Right ventricle myocardium superior (tissue), 1 donor: ENCODE results near the gene MOGAT3. TPM values are rescaled to one million over a fixed set of nuclear protein-coding genes. Genes with fewer than 3 reads are reported as not detected.

Source experiments
- ATAC-seq: fragments of 200-7000 bp; cut with Tn5 transposase; one replicate; pipeline ENCODE4 v1.9.1; 2020; ENCODE audit warnings: mild to moderate bottlenecking; ENCODE audit not compliant: poor library complexity
- DNase-seq: peaks from one replicate; pipeline ENCODE4 v3.0.0-alpha.2; 2020
- intact Hi-C: fragments of 100-400 bp; cut with DNase I; formaldehyde crosslinking; loops from one replicate; pipeline ENCODE4 v1.11.2; 2022
- total RNA-seq: library from RNA; stranded (reverse); fragmentation: NEBNext Ultra II Directional; extraction: Animal tissue kit (Norgen Biotek cat#: 25700); gene quantifications from one replicate; pipeline ENCODE4 v1.2.1, GENCODE V29; 2021
- donor health status: DM: no; HTN: yes; CAD: no; lungs with severe emphysema.

Gene MOGAT3
- total RNA-seq, 1 donor from 2014 or later = not detected

DNA sequence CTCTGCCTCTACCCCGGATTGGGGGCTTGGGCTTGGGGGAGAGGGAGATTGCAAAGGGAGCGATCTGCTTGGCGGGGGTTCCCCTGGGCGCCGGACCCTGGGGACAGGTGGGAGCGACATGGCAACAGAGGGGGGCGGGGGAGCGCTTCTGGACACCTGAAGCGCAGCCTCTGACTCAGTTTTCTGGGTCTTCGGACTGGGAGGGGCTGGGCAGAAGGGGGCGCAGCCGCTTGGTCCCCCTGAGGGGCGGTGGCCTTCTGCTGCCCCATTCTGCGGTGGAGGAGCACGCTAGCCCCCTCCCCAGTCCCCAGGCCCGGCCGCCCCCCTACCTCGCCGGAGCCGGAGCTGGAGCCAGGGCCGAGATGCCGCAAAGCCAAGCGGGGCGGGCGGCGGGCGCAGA is 21.1 kb downstream of the MOGAT3 start:
- intact Hi-C loops = no loop called here
- ATAC-seq = no peak
- no peak for DNase-seq

DNA sequence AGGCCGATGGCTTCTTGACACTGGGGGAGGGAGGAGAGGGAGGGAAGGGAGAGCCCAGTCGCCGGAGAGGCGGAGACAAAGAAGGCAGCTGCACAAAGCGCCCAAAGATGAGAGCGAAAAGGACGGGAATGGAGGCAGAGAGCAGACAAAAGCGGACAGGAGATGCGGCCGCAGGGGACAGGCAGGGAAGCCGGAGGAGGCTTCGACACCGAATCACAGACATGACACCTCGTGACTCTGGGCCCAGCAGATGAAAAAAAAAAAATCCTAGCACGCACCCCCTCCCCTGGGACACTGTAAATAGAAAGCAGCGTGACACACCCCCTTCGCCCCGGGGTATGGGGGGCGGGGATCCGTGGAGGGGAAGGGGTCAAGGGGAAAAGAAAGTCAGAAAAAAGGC is 21.7 kb downstream of the MOGAT3 start:
- no peak for DNase-seq
- ATAC-seq = no peak
- intact Hi-C loops = no loop called here

DNA sequence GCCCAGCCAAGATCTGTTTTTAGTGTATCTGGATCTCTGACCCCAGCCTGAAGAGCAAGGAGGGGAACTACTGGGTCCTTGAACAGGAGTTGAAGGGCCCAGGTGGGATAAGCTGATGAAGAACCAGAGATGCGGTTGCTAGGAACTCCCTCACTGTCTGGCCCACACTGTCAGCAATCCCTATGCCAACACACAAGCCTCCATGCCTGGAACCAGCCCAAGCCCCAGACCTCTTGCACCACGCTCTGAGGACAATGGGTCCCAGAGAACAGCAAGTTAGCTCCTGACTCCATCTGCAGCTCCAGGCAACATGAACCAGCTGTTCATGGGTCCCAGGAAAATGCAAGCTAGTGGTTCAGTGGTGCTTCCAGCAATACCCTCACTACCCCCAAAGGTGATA is 23.2 kb downstream of the MOGAT3 start:
- DNase-seq (no peak), ATAC-seq (no peak)
- intact Hi-C loops = no loop called here

DNA sequence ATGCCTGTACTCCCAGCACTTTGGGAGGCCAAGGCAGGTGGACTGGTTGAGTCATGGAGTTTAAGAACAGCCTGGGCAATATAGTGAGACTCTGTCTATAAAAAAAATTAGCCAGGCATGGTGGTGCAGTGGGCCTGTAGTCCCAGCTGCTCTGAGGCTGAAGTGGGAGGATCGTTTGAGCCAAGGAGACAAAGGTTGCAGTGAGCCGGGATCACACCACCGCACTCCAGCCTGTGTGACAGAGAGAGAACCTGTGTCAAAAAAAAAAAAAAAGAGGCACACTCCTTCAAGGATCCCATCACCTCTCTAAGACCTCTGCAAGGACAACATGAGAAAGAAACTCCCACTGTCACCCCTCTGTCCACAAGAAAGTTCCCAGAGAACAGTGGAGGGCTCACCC is 25.2 kb downstream of the MOGAT3 start:
- no peak for DNase-seq
- intact Hi-C loops = no loop called here
- no peak for ATAC-seq

DNA sequence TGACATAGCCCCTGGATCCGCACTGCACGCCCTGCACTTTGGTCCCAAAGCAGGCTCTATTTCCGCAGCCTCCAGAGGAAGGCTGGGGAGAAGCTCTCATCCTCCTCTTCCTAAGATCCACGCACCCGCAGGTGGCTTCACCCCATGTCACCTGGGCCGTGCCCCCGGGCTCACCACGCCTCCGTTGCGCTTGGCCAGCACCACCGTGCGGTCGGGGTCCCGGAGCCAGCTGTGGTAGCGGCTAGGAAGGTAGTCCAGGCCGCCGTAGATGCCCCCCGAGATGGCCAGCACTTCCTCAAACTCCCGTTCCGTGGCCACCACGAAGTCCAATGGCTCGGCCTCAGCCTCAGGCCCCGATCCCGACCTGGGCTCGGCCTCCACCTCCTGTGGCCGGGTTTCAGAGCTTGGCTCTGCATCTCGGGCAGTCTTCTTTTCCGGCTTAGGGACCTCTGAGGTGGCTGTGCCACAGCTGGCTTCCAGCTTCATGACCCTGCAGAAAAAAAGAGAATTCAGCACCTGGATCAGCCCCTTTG is 26.4 kb downstream of the MOGAT3 start:
- no peak for ATAC-seq
- intact Hi-C loops = no loop called here
- DNase-seq = no peak

DNA sequence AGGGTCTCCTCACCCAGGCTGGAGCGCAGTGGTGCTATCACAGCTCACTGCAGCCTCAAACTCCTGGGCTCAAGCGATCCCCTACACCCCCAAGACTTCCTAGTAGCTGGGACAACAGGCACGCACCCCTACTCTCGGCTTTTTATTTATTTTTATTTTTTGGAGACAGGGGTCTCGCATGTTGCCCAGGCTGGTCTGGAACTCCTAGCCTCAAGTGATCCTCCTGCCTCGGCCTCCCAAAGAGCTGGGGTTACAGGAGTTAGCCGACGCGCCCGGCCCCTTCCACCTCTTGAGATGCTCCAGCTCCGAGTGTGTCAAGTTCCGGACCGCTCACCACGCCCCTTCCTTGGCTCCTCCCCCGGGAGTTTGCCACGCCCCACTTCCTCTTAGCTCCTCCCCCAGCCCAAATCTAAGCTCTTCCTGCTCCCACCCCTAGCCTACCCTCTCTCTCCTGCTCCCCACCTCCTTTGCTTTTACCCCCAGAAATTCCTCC is 27.0 kb downstream of the MOGAT3 start:
- intact Hi-C loops = no loop called here

DNA sequence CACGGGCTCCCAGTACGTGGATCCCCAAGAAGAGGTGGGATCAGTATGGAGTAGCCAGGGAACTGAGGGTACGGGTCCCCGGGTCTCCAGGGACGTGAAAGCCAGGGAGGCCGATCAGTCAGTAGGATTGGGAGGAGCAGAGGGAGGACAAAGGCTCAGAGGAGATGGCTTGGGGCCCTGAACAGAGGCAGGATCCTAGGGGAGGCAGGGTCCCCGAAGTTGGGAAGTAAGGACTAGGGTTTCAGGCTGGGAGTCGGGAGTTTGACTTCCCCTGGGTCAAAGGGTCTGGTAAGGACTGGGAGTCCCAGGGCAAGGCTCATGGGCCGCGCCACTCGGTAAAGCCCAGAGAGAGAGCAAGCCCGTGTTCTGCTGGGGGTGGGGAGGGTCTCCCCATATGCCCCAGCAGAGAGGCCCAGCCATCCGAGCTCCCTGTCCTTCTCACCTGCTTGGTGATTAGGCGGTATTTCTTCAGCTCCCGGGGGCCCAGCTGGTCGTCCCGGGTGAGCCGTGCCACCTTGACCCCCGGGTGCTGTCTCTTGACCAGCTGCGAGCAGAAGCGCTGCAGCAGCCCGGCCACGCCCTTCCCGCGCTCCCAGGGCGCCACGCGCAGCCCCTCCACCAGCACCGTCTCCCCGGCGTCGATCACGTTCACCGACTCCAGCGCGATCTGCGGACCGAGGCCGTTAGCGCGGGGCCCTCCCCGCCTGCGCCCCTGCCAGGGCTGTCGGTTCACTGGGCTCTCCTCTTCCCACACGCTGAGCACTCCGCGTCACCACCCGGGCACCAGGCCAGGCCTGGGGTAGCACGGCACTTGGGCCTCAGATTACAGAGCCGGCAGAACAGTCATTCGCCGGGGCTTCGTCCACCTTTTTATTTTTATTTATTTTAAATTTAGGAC is 27.7 kb downstream of the MOGAT3 start:
- DNase-seq (peak; percentile 82), ATAC-seq (peak; percentile 84)
- intact Hi-C loops = no loop called here

More for the DNA sequence above, 27.0 kb downstream of the MOGAT3 start:
- no peak for ATAC-seq
- no peak for DNase-seq

DNA sequence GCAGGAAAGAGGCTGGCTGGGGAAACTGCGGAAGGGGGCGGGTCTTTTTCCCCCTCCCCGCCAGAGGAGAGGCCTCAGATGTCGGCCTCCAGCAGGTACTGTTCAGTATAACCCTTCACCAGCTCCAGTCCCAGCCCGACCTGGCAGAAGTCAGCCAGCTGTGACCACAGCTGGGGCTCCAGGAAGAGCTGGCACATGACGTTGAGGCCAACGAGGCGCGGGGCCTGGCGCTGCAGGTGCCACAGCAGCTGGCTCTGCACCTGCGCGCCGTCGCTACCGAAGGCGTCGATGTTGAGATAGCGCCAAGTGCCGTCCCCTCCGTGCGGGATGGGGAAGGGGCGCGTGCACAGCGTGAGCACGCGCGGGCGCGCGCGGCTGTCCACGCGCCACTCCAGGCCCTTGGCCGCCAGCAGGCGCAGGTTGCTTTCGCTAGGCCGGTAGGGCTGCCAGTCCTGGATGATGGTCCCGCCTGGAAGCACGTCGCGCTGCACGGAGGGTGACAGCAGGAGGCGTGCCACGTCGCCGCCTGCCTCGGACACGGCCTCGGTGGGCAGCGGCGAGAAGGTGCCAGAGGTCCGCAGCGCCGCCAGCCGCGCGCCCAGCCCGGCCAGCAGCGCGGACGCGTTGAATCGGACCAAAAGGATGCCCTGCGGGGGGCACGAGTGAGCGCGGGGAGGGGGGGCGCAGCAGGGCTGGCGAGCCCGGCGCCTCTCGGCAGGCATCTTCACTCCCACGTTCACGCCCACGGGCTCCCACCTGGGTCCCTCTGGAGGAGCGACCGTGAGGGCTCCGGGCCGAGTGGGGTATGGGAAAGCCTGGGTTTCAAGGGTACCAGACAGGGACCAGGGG is 28.6 kb downstream of the MOGAT3 start:
- DNase-seq (no peak), ATAC-seq (no peak)
- intact Hi-C loops = no loop called here

DNA sequence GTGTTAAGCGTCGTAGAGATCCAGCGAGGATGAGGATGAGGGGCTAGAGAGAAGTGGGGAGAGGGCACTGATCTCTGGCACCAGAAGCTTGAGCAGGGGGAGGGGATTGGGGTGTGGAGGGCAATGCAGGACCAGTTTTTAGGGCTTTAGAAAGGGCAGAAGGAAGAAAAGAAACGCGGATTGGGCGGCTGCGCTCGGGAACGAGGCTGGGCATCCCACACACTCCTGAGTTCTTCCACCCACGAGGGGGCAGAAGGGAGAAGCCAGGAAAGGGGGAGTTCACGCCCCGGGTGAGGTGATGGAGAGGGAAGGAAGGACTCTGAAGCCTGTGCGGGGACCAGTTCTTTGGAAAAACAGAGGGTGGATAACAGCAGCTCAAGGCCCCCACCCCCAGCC is 29.4 kb downstream of the MOGAT3 start:
- no peak for DNase-seq
- intact Hi-C loops = no loop called here

DNA sequence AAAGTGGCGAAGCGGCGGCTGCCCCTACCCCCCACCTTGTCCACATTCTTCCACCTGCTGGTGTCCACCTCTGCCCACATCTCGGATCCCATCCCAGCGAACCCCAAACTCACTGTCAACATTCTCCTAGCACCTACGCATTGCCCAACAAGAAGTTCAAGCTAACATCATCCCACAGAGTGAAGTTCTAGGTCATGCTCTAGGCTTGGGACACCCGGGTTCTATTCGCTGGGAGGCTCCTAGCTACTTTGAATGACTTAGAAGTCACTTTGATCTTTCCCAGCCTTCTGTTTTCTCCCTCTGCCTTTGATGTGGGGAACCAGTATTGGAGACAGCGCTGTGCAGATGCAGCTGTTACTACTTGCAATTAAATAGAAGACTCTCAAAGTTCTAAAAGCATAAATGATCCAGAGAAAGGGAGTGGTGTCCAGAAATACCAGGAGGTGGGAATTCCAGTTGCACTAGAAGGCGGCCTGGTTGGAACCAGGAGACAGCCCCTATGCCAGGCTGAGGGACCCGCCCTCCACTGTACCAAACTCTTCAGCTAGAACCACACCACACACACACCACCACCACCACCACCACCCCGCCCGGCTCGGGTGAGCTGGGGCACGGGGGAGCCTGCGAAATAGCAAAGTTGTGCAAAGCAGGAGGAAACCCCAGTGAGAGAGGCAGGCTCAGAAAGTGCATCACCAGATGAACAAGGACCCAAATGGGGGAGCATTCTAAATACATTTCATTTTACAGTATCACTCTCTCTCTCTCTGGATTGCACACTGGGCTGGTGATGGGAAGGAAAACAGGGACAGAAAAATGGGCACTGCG is 30.0 kb downstream of the MOGAT3 start:
- intact Hi-C loops = no loop called here
- no peak for DNase-seq
- ATAC-seq = no peak

More for the DNA sequence above, 29.4 kb downstream of the MOGAT3 start:
- no peak for ATAC-seq

DNA sequence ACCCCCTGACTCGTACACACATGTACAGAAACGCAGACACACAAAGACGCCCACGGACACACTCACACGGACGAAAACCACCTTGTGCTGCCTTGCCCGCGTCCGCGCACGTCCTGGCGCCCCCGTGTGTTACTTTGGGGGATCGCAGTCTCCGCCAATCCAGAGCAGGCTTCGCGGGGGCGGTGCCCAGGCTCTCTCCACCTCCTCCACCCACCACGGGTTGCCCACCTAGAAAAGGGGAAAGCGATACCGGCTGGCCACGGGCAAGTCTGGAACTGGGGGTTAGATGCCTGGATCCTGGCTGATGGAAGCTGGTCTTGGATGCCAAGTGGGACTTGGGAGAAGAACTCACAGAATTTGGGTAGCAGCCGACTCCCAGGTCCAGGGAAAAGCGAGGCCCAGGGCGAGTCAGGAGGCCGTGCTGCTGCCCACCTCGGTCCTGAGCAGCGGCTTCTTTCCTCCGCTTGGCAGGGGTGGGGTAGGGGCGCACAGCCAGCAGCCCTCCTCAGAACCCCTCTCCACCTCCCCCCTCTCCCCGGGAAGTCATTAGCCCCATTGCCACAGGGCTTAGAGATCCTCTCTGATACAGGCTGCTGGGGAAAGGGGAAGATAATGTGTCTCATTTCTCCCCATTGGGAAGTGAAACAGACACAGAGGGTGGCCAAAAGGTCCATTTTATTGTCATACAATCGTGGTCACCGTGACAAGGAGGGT is 30.8 kb downstream of the MOGAT3 start:
- intact Hi-C loops = no loop called here
- DNase-seq (peak; percentile 83), ATAC-seq (peak; percentile 48)

DNA sequence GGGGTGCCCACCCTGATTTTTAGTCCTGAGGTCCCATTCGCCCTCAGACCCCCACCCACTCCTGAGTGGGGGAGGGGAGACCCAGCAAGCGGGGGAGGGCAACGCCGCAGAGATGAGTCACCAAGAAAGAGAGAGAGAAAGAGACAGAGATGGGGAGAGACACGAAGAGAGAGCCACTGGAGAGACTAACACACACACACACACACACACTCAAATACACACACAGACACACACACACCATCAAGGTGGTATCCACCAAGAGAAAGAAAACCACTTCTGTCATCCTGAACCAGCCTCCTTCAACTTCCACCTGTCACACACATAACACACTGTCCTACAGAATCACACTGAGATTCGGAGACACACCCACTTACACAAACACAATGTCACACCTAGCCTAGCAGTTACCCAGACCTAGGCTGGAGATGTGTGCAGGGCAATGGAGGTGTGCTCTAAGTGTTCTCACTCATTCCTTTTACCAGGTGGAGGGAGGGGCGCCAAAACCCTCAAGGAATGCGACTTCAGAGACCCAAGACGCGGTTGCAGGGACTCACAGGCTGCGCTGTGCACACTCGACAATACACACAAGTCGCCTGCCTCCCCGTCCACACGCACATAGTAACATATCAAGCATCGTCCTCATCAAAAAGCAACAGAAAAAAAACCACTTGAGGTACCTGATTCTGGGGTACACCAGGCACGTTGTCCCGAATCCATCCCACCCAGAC is 31.6 kb downstream of the MOGAT3 start:
- no peak for DNase-seq
- no peak for ATAC-seq
- intact Hi-C loops = no loop called here

DNA sequence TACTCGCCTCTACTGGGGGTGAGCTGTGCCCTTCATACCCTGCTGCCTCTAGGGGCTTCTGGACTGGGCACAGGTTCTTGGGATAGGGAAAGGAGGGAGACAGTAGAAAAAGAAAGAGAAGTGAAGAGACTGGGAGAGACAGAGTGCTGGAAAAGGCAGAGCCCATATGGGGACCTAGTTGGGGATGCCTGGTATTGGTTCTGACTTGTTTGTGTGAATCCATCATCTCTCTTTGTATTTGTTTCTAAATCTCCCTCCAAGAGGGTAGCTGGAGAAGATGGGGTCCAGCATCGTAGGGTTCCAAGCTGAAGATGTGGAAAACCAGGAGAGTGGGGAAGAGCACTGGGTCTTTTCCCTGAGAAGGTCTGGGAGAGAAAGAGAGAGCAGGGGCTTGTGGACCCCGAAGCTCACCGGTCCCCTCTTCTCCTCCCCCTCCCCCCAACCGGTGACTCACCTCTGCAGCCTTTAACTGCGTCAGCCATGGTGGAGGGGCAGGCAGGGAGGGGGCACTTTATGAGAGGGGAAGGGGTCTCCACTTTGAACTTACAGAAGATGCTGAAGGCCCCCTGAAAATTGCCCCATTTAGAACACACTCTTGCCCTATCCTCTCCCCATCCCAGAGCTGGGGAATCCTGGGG is 32.3 kb downstream of the MOGAT3 start:
- no peak for ATAC-seq
- intact Hi-C loops = no loop called here
- no peak for DNase-seq

DNA sequence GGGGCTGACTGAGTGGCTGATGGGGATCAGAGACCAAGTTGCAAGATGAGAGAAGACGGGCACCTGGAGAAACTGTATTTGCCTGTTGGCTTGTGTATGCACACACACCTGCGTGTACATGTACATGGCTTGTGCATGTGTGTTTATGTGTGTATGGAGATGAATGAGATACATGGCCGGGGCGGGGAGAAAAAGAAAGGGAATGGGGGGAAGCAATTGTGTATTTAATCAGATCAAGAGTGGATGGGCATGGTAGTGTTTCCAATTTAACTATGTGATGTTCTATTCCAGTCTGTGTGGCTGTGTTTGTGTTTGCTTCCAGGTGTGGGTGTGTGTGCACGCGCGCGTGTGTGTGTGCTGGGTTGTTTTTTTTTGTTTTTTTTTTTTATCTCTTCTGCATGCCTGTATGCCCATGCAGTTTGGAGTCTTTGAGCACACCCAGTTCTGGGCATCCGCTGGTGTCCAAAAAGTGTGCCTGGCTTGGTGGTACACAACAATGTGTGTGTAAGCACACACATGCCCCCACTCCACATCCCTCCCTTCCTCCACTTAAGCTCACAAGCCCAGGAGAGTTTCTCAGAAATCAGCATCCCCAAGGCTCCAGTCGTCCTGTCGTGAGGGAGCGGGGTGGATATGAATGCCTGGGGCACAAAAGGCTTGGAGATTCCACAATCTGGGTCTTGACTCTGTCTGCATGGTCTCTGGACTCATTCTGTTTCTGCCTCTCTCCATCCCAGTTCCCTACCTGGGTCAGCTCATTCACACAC is 33.0 kb downstream of the MOGAT3 start:
- intact Hi-C loops = no loop called here
- DNase-seq (no peak), ATAC-seq (no peak)

DNA sequence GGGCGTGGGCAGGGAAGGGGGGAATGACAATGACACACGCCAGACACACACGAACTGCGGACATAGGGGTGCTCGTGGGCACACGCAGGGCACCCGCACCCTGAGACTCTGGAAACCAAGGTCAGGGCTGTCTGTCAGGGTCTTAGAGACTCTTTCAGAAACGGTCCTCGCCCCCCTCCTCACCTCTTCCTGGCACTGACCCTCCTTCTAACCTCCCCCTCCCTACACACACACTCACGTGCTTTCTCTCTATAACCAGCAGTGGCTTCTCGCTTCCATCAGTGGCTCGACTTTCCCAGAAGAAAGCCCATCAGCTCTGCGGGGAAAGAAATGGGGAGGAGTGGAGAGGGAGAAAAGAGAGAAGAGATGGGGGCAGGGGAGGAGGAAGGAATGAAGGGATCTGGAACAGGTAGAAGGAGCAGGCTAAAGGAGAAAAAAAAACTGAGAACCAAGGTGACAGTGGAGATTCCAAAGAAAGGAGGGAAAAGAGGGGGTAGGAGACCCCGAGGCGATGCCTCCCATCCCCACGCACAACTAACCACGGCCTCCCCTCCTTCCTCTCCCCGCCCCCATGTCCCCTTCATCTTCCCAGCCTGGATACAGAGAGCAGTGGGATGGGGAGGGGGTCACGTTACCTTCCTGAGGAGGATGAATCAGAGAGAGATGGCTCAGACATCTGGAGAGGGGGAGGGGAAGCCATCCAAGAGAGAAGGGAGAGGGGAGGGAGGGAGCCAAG is 33.8 kb downstream of the MOGAT3 start:
- intact Hi-C loops = no loop called here
- DNase-seq (no peak), ATAC-seq (no peak)

DNA sequence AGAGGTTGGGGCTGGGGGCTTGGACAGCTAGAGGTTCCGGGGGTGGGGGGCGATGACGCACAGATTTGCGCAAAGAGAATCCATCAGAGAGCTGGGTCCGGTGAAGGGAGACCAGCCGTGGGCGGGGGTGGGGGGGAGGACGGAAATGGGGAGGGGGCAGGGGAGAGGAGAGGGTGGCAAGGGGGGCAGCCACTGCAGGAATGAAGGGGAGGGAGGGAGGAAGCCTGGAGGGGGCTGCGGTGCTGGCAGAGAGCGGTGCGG is 34.3 kb downstream of the MOGAT3 start:
- intact Hi-C loops = no loop called here
- ATAC-seq (no peak), DNase-seq (no peak)
